Measurements from ENCODE around the gene NINL.

DNA sequence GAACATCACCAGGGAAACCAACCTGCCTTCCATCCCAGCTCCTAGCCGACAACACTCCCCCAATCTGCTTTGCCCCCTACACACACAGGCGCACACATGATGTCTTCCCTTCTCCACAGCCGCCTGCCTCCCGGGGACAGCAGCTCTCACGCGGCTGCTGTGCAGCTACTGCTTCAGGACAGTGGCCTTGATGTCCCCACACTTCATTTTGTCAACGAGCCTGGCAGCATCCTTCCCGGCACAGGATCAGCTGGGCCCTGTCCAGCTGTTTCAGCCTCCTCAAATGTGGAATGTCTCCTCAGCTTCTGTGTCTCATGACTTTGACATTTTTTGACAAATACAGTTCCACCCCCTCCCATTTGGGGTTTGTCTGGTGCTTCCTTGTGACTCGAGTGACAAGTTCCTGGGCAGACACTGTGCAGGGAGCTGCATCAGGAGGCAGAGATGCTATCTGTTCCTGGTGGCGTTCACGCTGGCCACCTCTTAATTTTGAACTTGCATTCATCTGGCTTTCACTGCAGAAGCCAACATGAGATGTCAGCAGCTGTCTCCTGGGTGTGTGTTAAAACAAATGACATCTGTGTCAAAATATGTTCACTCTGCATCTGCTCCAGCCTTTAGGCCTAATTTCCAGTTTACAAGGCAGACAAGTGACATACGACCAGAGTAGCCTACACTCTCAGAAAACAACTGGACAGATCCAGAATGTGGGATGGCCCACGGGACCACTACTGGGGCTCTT is 120.7 kb downstream of the NINL start:
- TF ChIP-seq SUZ12 (IDR thresholded peaks at IDR 0.05; ENCODE audit: extremely low read depth, insufficient read depth, insufficient read length) (no peak), YY1 (IDR thresholded peaks at IDR 0.05; ENCODE audit: insufficient read depth, insufficient read length) (no peak), ZNF274 (IDR thresholded peaks at IDR 0.05; ENCODE audit: low read depth, low read length) (no peak)
